ENCODE data around the gene LARP4. TPM values are rescaled to one million over a fixed set of nuclear protein-coding genes. Genes with fewer than 3 reads are reported as not detected.

LARP4 gene
- total RNA-seq, 2 donors from 2014 or later: 21.5 to 24.4 TPM

DNA sequence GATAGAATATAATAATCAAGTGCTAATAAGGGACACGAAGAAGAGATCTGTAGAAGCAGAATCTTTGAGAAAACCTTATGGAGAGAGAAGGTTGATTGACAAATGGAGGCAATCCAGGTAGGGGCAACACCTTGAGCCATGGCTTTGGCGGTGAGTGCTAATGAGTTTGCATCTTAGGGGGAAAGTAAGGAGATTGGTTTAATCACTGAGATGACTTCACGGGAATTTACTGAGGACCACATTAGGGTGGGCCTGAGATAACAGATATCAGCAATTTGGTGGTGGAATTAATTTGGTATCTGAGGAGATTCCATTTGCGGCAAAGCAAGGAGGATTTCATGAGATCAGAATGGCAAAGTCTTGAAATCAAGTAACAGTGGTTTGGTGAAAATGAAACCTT lies 1.8 kb upstream of the LARP4 start:
- Histone ChIP-seq H3K9me3 (no peaks in the 10 kb centered on the region), H3K36me3 (replicated peaks in 1 of 2; ENCODE audit: insufficient read depth in 1 of 2, low read depth in 2 of 2) (no peaks in the 10 kb centered on the region), H3K4me3 (no peak overlapping the region), H3K27me3 (no peaks in the 10 kb centered on the region), H3K27ac (no peak overlapping the region), H3K4me1 (peaks cover 18% of the 10 kb centered on the region)
- DNase-seq: no peak
- intact Hi-C loops (cut with DNase I): no loop called here
- WGBS, 2 donors: 79 to 80% methylated on average over 4 of the region's 4 CpGs
- no peak for TF ChIP-seq POLR2A (IDR thresholded peaks at IDR 0.05)
- TF ChIP-seq, protein P1, sequence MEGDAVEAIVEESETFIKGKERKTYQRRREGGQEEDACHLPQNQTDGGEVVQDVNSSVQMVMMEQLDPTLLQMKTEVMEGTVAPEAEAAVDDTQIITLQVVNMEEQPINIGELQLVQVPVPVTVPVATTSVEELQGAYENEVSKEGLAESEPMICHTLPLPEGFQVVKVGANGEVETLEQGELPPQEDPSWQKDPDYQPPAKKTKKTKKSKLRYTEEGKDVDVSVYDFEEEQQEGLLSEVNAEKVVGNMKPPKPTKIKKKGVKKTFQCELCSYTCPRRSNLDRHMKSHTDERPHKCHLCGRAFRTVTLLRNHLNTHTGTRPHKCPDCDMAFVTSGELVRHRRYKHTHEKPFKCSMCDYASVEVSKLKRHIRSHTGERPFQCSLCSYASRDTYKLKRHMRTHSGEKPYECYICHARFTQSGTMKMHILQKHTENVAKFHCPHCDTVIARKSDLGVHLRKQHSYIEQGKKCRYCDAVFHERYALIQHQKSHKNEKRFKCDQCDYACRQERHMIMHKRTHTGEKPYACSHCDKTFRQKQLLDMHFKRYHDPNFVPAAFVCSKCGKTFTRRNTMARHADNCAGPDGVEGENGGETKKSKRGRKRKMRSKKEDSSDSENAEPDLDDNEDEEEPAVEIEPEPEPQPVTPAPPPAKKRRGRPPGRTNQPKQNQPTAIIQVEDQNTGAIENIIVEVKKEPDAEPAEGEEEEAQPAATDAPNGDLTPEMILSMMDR (IDR thresholded peaks at IDR 0.05): no peak
- no peak for ATAC-seq

DNA sequence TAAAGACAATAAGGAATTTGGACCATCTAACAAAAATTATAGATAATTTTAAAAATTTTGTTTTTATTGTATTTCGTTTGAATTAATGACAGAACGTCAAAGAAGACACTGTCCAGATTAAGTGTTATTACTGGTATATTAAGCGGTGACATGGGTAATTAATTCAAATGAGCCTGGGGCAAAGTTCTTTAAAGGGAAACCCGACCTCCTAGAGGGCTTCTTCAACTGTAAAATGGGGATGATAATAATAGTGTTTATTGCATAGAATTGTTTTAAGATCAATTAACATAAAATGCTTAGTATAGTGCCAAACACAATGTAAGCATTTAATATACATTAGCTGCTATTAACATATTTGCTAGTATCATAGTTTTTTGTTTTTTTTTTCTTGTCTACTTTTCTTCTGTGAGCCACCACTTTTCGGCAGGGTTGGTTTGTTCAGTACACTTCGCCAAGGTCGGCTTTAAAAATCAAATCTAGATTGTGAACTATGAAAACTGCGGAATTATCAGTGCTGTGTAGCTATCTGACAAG lies 514 bp upstream of the LARP4 start:
- Histone ChIP-seq H3K36me3 (replicated peaks in 1 of 2; ENCODE audit: insufficient read depth in 1 of 2, low read depth in 2 of 2) (no peaks in the 10 kb centered on the region), H3K27me3 (no peaks in the 10 kb centered on the region), H3K4me3 (peak overlapping the region; percentile 48 to 94), H3K27ac (peak overlapping the region; percentile 83 to 94 (median 86)), H3K9me3 (no peaks in the 10 kb centered on the region), H3K4me1 (peaks cover 27% of the 10 kb centered on the region)
- DNase-seq: no peak
- intact Hi-C loops (cut with DNase I): no loop called here
- WGBS, 2 donors: 17 to 19% methylated on average over 8 of the region's 8 CpGs
- TF ChIP-seq POLR2A (IDR thresholded peaks at IDR 0.05): no peak
- TF ChIP-seq, protein P1 (IDR thresholded peaks at IDR 0.05): no peak
- peak; percentile 4 for ATAC-seq

DNA sequence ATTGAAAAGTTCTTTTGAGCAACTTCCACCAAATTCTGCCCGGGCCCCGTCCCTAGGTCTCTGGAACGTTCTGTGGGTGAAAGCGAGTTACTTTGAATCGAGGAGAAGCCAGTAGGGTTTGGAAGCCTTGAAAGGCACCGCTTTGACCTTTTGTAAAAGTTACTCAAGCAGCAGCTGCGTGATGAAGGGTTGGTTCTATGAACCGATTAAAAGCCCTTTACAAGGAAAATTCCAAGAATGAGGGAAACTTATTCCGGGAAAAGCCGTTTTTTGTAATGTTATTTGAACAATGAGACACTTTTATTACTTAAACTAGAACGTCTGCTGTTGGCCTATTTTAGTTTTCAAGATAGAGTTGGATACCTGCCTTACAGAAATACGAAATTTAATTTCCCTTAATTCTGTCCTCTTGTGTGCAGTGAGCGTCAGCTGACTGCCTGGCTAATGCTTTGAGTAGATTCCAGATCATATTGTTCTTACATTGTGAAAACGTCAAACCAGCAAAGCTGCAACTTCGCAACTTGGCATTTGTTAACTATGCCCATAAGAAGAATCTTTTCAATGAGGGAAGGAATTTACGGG lies 906 bp downstream of the LARP4 start:
- Histone ChIP-seq H3K4me3 (peak overlapping the region; percentile 48 to 94), H3K4me1 (peaks cover 27% of the 10 kb centered on the region), H3K27ac (peak overlapping the region; percentile 83 to 94 (median 86)), H3K27me3 (no peaks in the 10 kb centered on the region), H3K9me3 (no peaks in the 10 kb centered on the region), H3K36me3 (replicated peaks in 1 of 2; ENCODE audit: insufficient read depth in 1 of 2, low read depth in 2 of 2) (no peaks in the 10 kb centered on the region)
- DNase-seq (peak; percentile 19 to 48 (median 36)), ATAC-seq (peak; percentile 14)
- no peak for TF ChIP-seq POLR2A (IDR thresholded peaks at IDR 0.05)
- intact Hi-C loops (cut with DNase I): no loop called here
- WGBS, 2 donors: 0 to 1% methylated on average over 16 of the region's 16 CpGs

DNA sequence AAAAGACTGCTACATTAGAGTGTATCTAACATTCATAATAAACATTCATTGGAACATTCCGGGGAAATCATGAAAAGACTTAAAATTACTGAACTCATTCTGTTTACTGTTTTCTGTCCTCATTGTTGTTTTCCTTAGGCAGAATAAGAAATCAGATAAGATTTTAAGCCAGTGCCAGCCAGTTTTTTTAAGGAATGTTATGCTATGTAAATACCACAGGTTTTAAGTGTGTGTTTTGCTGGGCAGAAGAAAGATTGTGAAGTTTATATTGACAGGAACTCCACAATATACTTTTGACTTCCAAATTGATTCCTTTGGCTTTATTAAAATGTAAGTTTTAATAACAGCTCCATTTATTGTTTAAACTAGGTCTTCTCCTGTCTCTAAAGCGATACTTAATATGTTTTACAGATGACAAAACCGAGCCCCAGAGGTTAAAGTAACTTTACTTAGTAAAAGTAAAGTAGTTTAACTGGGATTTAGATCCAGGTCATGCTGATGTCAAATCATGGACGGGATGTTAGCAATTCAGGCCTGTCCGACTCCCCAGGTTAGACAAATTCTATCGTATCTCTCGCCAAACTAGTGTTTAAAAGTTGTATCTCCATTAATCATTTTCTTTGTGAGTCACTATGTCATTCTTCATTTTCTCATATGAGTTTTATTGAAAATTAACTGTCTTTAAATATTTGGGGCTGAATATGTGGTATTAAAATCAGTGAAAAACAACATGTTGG lies 1.7 kb downstream of the LARP4 start:
- TF ChIP-seq POLR2A (IDR thresholded peaks at IDR 0.05): no peak
- TF ChIP-seq, protein P1 (IDR thresholded peaks at IDR 0.05): no peak
- no peaks in the 10 kb centered on the region for H3K9me3 ChIP-seq
- peak overlapping the region in 1 of 2 donors; percentile 48 for H3K4me3 ChIP-seq
- no peak for ATAC-seq
- no peaks in the 10 kb centered on the region for H3K27me3 ChIP-seq
- DNase-seq: no peak
- whole genome bisulfite sequencing, 2 donors: 7 to 14% methylated on average over 7 of the region's 7 CpGs
- H3K4me1 ChIP-seq: peaks cover 28% of the 10 kb centered on the region
- peak overlapping the region; percentile 29 to 94 (median 86) for H3K27ac ChIP-seq
- intact Hi-C loops (cut with DNase I): no loop called here
- no peaks in the 10 kb centered on the region for H3K36me3 ChIP-seq (replicated peaks in 1 of 2; ENCODE audit: insufficient read depth in 1 of 2, low read depth in 2 of 2)

DNA sequence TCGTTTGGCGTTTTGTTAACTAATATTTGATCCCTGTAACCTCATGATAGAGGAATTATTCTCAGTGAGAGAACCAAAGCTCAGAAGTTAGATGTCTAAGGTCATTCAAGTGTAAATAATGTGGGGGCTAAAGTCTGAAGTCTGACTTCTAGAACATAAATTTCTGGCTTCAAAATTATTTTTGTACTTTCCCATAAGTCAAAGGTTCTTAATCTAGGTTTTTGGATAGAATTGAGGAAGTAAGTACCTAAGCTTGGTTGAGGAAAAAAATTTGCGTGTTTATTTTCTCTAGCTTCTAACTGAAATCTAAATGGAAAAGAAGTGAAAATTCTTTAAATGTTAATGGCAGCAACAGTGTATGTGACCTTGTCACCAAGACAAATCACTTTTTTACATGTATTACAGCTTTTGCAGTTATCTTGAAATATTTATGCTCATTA lies 2.3 kb downstream of the LARP4 start:
- Histone ChIP-seq H3K4me1 (peaks cover 34% of the 10 kb centered on the region), H3K27me3 (no peaks in the 10 kb centered on the region), H3K9me3 (no peaks in the 10 kb centered on the region), H3K36me3 (replicated peaks in 1 of 2; ENCODE audit: insufficient read depth in 1 of 2, low read depth in 2 of 2) (no peaks in the 10 kb centered on the region), H3K4me3 (peak overlapping the region in 1 of 2 donors; percentile 11), H3K27ac (peak overlapping the region; percentile 29 to 94 (median 86))
- WGBS, 2 donors: 3 to 9% methylated on average over 3 of the region's 3 CpGs
- DNase-seq: no peak
- no peak for TF ChIP-seq POLR2A (IDR thresholded peaks at IDR 0.05)
- TF ChIP-seq, protein P1 (IDR thresholded peaks at IDR 0.05): no peak
- intact Hi-C loops (cut with DNase I): no loop called here
- no peak for ATAC-seq
